B cell (primary cell): ENCODE measurements around the gene CAMK4. TPM values are rescaled to one million over a fixed set of nuclear protein-coding genes. Genes with fewer than 3 reads are reported as not detected.

Experiments used
- ATAC-seq: fragments of 200-7000 bp; cut with Tn5 transposase; one replicate; pipeline ENCODE4 v1.10.0; 2021; ENCODE audit warnings: low read depth, mild to moderate bottlenecking, moderate number of reproducible peaks, moderate library complexity
- CTCF ChIA-PET: fragments of 350-600 bp; sonication (Branson Sonifier 250); formaldehyde crosslinking; loops from one replicate; lab custom pipeline; 2021; ENCODE audit warnings: antibody characterized with exemption, inconsistent platforms; lab: Charles Lee
- POLR2A ChIA-PET: fragments of 350-600 bp; sonication (Branson Sonifier 250); formaldehyde crosslinking; loops from one replicate; lab custom pipeline; 2021; ENCODE audit warnings: antibody characterized with exemption; lab: Charles Lee
- DNase-seq: peaks from one replicate; pipeline ENCODE4 v3.0.0; 2013
- H2AFZ ChIP-seq: 2 replicates; pipeline ENCODE4 v1.6.1; 2012; ENCODE audit warnings: mild to moderate bottlenecking, low read depth, low read length; ENCODE audit not compliant: insufficient read depth, poor library complexity, severe bottlenecking
- H3K27ac ChIP-seq, 2 donors: 1 replicate in 1 of 2; 2 replicates in 1 of 2; pipeline ENCODE4 v1.5.1; 2012 to 2013; ENCODE audit warnings: low read length in 2 of 2, mild to moderate bottlenecking in 2 of 2, moderate library complexity in 1 of 2
- H3K27me3 ChIP-seq, 4 experiments: fragments of 200-600 bp in 1 of 4; sonication (generic) in 1 of 4; replicated peaks in 1 of 4; 1 replicate in 2 of 4; 2 replicates in 2 of 4; pipeline versions ENCODE4 v1.6.1 to v1.7.0; 2013 to 2016; ENCODE audit warnings: low read length in 3 of 4, mild to moderate bottlenecking in 2 of 4, mixed read lengths in 1 of 4, moderate library complexity in 1 of 4; ENCODE audit not compliant: insufficient read depth in 4 of 4, control insufficient read depth in 3 of 4; ENCODE audit errors: control extremely low read depth in 1 of 4
- H3K36me3 ChIP-seq, 2 experiments: replicated peaks in 1 of 2; 1 replicate in 1 of 2; 2 replicates in 1 of 2; pipeline versions ENCODE4 v1.6.1 to v1.7.1; 2013; ENCODE audit warnings: low read length in 1 of 2; ENCODE audit not compliant: insufficient read depth in 2 of 2, control insufficient read depth in 1 of 2; ENCODE audit errors: control extremely low read depth in 1 of 2, extremely low read depth in 1 of 2
- H3K4me1 ChIP-seq, 2 donors: fragments of 200-600 bp in 1 of 2; sonication (generic) in 1 of 2; 1 replicate in 1 of 2; 2 replicates in 1 of 2; pipeline versions ENCODE4 v1.5.1 to v1.6.1; 2013 to 2017; ENCODE audit warnings: low read length in 2 of 2; ENCODE audit not compliant: control insufficient read depth in 2 of 2, insufficient read depth in 2 of 2
- H3K4me2 ChIP-seq: replicated peaks from 2 replicates; pipeline ENCODE3; 2012; ENCODE audit warnings: mild to moderate bottlenecking, low read depth, low read length; ENCODE audit not compliant: poor library complexity, severe bottlenecking
- H3K4me3 ChIP-seq, 5 experiments: fragments of 200-600 bp in 1 of 5; sonication (generic) in 1 of 5; 1 replicate in 3 of 5; 2 replicates in 2 of 5; pipeline versions ENCODE4 v1.5.1 to v1.7.0; 2011 to 2016; ENCODE audit warnings: low read length in 4 of 5, mild to moderate bottlenecking in 4 of 5, low read depth in 2 of 5, control low read depth in 1 of 5, moderate library complexity in 1 of 5; ENCODE audit not compliant: insufficient read depth in 1 of 5; ENCODE audit errors: control extremely low read depth in 1 of 5, extremely low read depth in 1 of 5
- H3K79me2 ChIP-seq: fragments of 200-600 bp; sonication (generic); one replicate; pipeline ENCODE4 v1.6.0; 2016; ENCODE audit warnings: low read length; ENCODE audit not compliant: control insufficient read depth, insufficient read depth
- H3K9ac ChIP-seq: fragments of 200-600 bp; sonication (generic); 2 replicates; pipeline ENCODE4 v1.6.1; 2017; ENCODE audit warnings: mild to moderate bottlenecking, low read length, moderate library complexity
- H3K9me3 ChIP-seq, 3 donors: one replicate each; pipeline versions ENCODE4 v1.6.1 to v1.7.1; 2013; ENCODE audit warnings: low read length in 2 of 3; ENCODE audit not compliant: control insufficient read depth in 2 of 3, insufficient read depth in 1 of 3; ENCODE audit errors: control extremely low read depth in 1 of 3
- H4K20me1 ChIP-seq: 2 replicates; pipeline ENCODE4 v1.6.0; 2012; ENCODE audit warnings: mild to moderate bottlenecking, low read length; ENCODE audit not compliant: insufficient read depth, control insufficient read depth, poor library complexity, severe bottlenecking
- H3K27ac Mint-ChIP-seq: one replicate; pipeline ENCODE4 v1.8.0; 2021; ENCODE audit warnings: mixed read lengths
- H3K27me3 Mint-ChIP-seq: one replicate; pipeline ENCODE4 v1.8.0; 2021; ENCODE audit warnings: mixed read lengths
- H3K4me1 Mint-ChIP-seq: one replicate; pipeline ENCODE4 v1.8.0; 2021; ENCODE audit warnings: mixed read lengths
- H3K4me3 Mint-ChIP-seq: one replicate; pipeline ENCODE4 v1.8.0; 2021; ENCODE audit warnings: mixed read lengths
- H3K9me3 Mint-ChIP-seq: one replicate; pipeline ENCODE4 v1.8.0; 2022; ENCODE audit warnings: mixed read lengths; ENCODE audit not compliant: insufficient read depth
- CTCF ChIP-seq: fragments of 200-600 bp; IDR thresholded peaks from one replicate; pipeline ENCODE4 v1.8.0; 2022; ENCODE audit warnings: antibody characterized with exemption, mild to moderate bottlenecking
- EZH2 ChIP-seq: IDR thresholded peaks from 2 replicates; pipeline ENCODE4 v1.6.1; 2012; ENCODE audit warnings: borderline replicate concordance, low read depth, mild to moderate bottlenecking, moderate library complexity, low read length; ENCODE audit not compliant: insufficient read depth, poor library complexity, severe bottlenecking
- WGBS: methylation state at CpG from one replicate; pipeline ENCODE4 v1.1.5; 2013; ENCODE audit warnings: missing lambda C conversion rate; ENCODE audit not compliant: insufficient coverage; 5-methylcytosine and 5-hydroxymethylcytosine counted together
- intact Hi-C: fragments of 100-400 bp; cut with micrococcal nuclease; formaldehyde crosslinking; loops from one replicate; pipeline ENCODE4 v1.10.0; 2022
- polyA plus RNA-seq: library from polyadenylated mRNA; depleted of rRNA; stranded (reverse); fragments of >200 nt; gene quantifications from 2 replicates; pipeline ENCODE4 v1.2.3, GENCODE V29; 2012
- total RNA-seq, 2 donors: library from RNA; stranded (reverse); fragments of 120-200 nt in 1 of 2; gene quantifications; 1 replicate in 1 of 2; 2 replicates in 1 of 2; pipeline versions ENCODE4 v1.2.3 to v1.2.4, GENCODE V29; 2013 to 2022

Gene CAMK4
- total and polyA plus RNA-seq, 2 donors (not counting 1 experiment from before 2014, with no cell fraction given): 0.78 to 4.8 TPM

GRCh38 chr5:111502956-111503355 is 278.8 kb downstream of the CAMK4 start:
- CTCF ChIA-PET: no interaction called here
- intact Hi-C loops: no loop called here
- peaks cover 8% of the 10 kb centered on the region for H3K4me1 Mint-ChIP-seq

GRCh38 chr5:111505096-111505495 is 280.9 kb downstream of the CAMK4 start:
- no peak overlapping the region for H3K27ac ChIP-seq
- Mint-ChIP-seq H3K27ac (no peak overlapping the region), H3K4me3 (no peak overlapping the region), H3K4me1 (peaks cover 12% of the 10 kb centered on the region), H3K27me3 (no peaks in the 10 kb centered on the region), H3K9me3 (no peaks in the 10 kb centered on the region)
- CTCF ChIA-PET: no interaction called here
- 83% methylated on average over 1 of the region's 1 CpG for WGBS
- POLR2A ChIA-PET: no interaction called here
- peaks cover 3% of the 10 kb centered on the region for H3K79me2 ChIP-seq
- H3K27me3 ChIP-seq: no peaks in the 10 kb centered on the region
- no peaks in the 10 kb centered on the region for H3K9me3 ChIP-seq
- no peak overlapping the region for H3K4me2 ChIP-seq
- H3K36me3 ChIP-seq: peaks cover 0 to 7% of the 10 kb centered on the region in 2 experiments
- DNase-seq (no peak), ATAC-seq (no peak)
- no peak overlapping the region for H3K9ac ChIP-seq
- H2AFZ ChIP-seq: no peak overlapping the region
- intact Hi-C loops: no loop called here
- H3K4me3 ChIP-seq: no peak overlapping the region
- no peaks in the 10 kb centered on the region for H4K20me1 ChIP-seq
- TF ChIP-seq EZH2 (no peak), CTCF (no peak)
- no peaks in the 10 kb centered on the region for H3K4me1 ChIP-seq

More at GRCh38 chr5:111502956-111503355, 278.8 kb downstream of the CAMK4 start:
- no peak overlapping the region for H3K27ac Mint-ChIP-seq
- TF ChIP-seq EZH2 (no peak), CTCF (no peak)
- Histone ChIP-seq H3K27me3 (no peaks in the 10 kb centered on the region), H3K4me2 (no peak overlapping the region), H3K9me3 (no peaks in the 10 kb centered on the region), H3K9ac (no peak overlapping the region), H3K36me3 (peaks cover 0 to 17% of the 10 kb centered on the region in 2 experiments), H3K4me3 (no peak overlapping the region), H2AFZ (no peak overlapping the region), H3K4me1 (no peaks in the 10 kb centered on the region), H3K27ac (no peak overlapping the region), H4K20me1 (no peaks in the 10 kb centered on the region), H3K79me2 (no peaks in the 10 kb centered on the region)
- POLR2A ChIA-PET: no interaction called here
- H3K4me3 Mint-ChIP-seq: no peak overlapping the region
- no peaks in the 10 kb centered on the region for H3K9me3 Mint-ChIP-seq
- no peak for ATAC-seq
- H3K27me3 Mint-ChIP-seq: no peaks in the 10 kb centered on the region
- no peak for DNase-seq
